HEK293 (cell line): ENCODE measurements around the gene S100A16.

Source experiments
- CTCF ChIA-PET: fragments of 350-600 bp; formaldehyde crosslinking; extraction: SDS; loops from one replicate; lab custom pipeline; 2021; ENCODE audit warnings: antibody characterized with exemption; lab: Yijun Ruan, JAX
- POLR2A ChIA-PET: fragments of 300-600 bp; formaldehyde crosslinking; extraction: SDS; loops from one replicate; lab custom pipeline; 2020; ENCODE audit warnings: antibody characterized with exemption, inconsistent platforms; lab: Yijun Ruan, JAX
- H3K27ac ChIP-seq: fragments of 200-500 bp; sonication (Bioruptor generic); 2 replicates; pipeline ENCODE4 v1.5.1; 2014; ENCODE audit warnings: low read depth, low read length, control low read depth, inconsistent platforms; ENCODE audit errors: extremely low read depth
- H3K36me3 ChIP-seq, 2 experiments: fragments of 200-500 bp in 1 of 2; sonication (Bioruptor generic) in 1 of 2; 1 replicate in 1 of 2; 2 replicates in 1 of 2; pipeline ENCODE4 v1.5.1; 2014 to 2017; ENCODE audit warnings: inconsistent platforms in 2 of 2, low read length in 2 of 2; ENCODE audit not compliant: control insufficient read depth in 2 of 2, insufficient read depth in 1 of 2
- H3K4me1 ChIP-seq: fragments of 200-500 bp; sonication (Bioruptor generic); 2 replicates; pipeline ENCODE4 v1.5.1; 2014; ENCODE audit warnings: mild to moderate bottlenecking, low read length, inconsistent platforms; ENCODE audit not compliant: control insufficient read depth, insufficient read depth
- H3K4me3 ChIP-seq: 2 replicates; pipeline ENCODE4 v1.5.1; 2011; ENCODE audit warnings: low read depth, mild to moderate bottlenecking, control low read depth, low read length, moderate library complexity
- H3K9me3 ChIP-seq: fragments of 200-500 bp; sonication (Bioruptor generic); 2 replicates; pipeline ENCODE4 v1.5.1; 2014; ENCODE audit warnings: low read depth, low read length, inconsistent platforms; ENCODE audit not compliant: control insufficient read depth, insufficient read depth
- EGR2 ChIP-seq: fragments of 450-650 bp; formaldehyde crosslinking; IDR thresholded peaks from 2 replicates; pipeline ENCODE4 v1.5.1; 2016; ENCODE audit warnings: low read depth, missing biosample characterization, missing genetic modification characterization
- FEZF1 ChIP-seq: fragments of 450-650 bp; formaldehyde crosslinking; IDR thresholded peaks from 2 replicates; pipeline ENCODE4 v1.5.1; 2016; ENCODE audit warnings: missing biosample characterization, missing genetic modification characterization
- HOXC10 ChIP-seq: sonication (generic); formaldehyde crosslinking; IDR thresholded peaks from 2 replicates; pipeline ENCODE4 v1.8.1; 2023; ENCODE audit warnings: mild to moderate bottlenecking, missing genetic modification reagents
- KLF1 ChIP-seq: fragments of 450-650 bp; formaldehyde crosslinking; IDR thresholded peaks from 2 replicates; pipeline ENCODE4 v1.5.1; 2016; ENCODE audit warnings: missing biosample characterization, missing genetic modification characterization
- ZBTB26 ChIP-seq: fragments of 450-650 bp; formaldehyde crosslinking; optimal IDR thresholded peaks from 2 replicates; pipeline ENCODE3; 2016; ENCODE audit warnings: missing biosample characterization, mild to moderate bottlenecking, missing genetic modification characterization
- ZFHX2 ChIP-seq: fragments of 450-650 bp; formaldehyde crosslinking; conservative IDR thresholded peaks from 2 replicates; pipeline ENCODE4 v1.5.1; 2016; ENCODE audit warnings: missing biosample characterization, missing genetic modification characterization
- ZFP3 ChIP-seq: fragments of 450-650 bp; formaldehyde crosslinking; IDR thresholded peaks from 2 replicates; pipeline ENCODE4 v1.5.1; 2016; ENCODE audit warnings: low read depth, missing biosample characterization, missing genetic modification characterization
- ZNF112 ChIP-seq: fragments of 450-650 bp; formaldehyde crosslinking; IDR thresholded peaks from 2 replicates; pipeline ENCODE4 v1.5.0; 2017; ENCODE audit warnings: missing biosample characterization, missing genetic modification characterization
- ZNF391 ChIP-seq: fragments of 450-650 bp; formaldehyde crosslinking; IDR thresholded peaks from 2 replicates; pipeline ENCODE4 v1.5.1; 2016; ENCODE audit warnings: low read depth, missing biosample characterization, missing genetic modification characterization, borderline replicate concordance
- ZNF398 ChIP-seq: fragments of 450-650 bp; formaldehyde crosslinking; IDR thresholded peaks from 2 replicates; pipeline ENCODE4 v1.5.1; 2017; ENCODE audit warnings: missing biosample characterization, missing genetic modification characterization
- ZNF449 ChIP-seq: fragments of 450-650 bp; formaldehyde crosslinking; IDR thresholded peaks from 2 replicates; pipeline ENCODE4 v1.5.1; 2017; ENCODE audit warnings: missing biosample characterization, mild to moderate bottlenecking, missing genetic modification characterization, moderate library complexity
- ZNF585B ChIP-seq: fragments of 450-650 bp; formaldehyde crosslinking; IDR thresholded peaks from 2 replicates; pipeline ENCODE4 v1.5.1; 2016; ENCODE audit warnings: missing biosample characterization, missing genetic modification characterization

S100A16 gene

GRCh38 chr1:153631047-153632022, 18.4 kb upstream of the S100A16 start:
- Histone ChIP-seq H3K4me3 (no peak overlapping the region), H3K9me3 (no peaks in the 10 kb centered on the region), H3K27ac (no peak overlapping the region), H3K36me3 (peaks cover 9 to 13% of the 10 kb centered on the region in 2 experiments; a peak in 2 of 3 replicates), H3K4me1 (0 out of 2 replicates have a peak, but pooled peaks cover 3% of the 10 kb centered on the region)
- POLR2A ChIA-PET, result no interaction called here
- CTCF ChIA-PET, result interaction anchor here (1.3 kb wide), 1 partner anchor 59 kb away, joined by 4 read pairs; no protein-coding TSS in a partner anchor
- TF ChIP-seq EGR2 (peak; percentile 52; the same call in 1 of the 2 replicates), KLF1 (tag by site-specific recombination) (peak; percentile 46; the same call in 1 of the 2 replicates), ZFP3 (tag by site-specific recombination) (no peak), ZFHX2 (tag by site-specific recombination) (peak; percentile 28; the same call in 1 of the 2 replicates), ZBTB26 (tag by site-specific recombination) (no peak), ZNF398 (tag by site-specific recombination) (0 out of 2 replicates have a peak, but pooled peaks have one; percentile 20)

- H3K27ac ChIP-seq, result no peak overlapping the region
- ChIA-PET CTCF (interaction anchor here (1.3 to 7.4 kb wide), 2 partner anchors 58 to 120 kb away, joined by 4 to 54 read pairs; no protein-coding TSS in a partner anchor), POLR2A (interaction anchor here (0.9 to 1.5 kb wide), 3 partner anchors 16 to 64 kb away, joined by 3 to 6 read pairs (median 3); no protein-coding TSS in a partner anchor)
- H3K4me3 ChIP-seq, result no peak overlapping the region
- peaks cover 0 to 7% of the 10 kb centered on the region in 2 experiments; a peak in 2 of 3 replicates for H3K36me3 ChIP-seq
- H3K4me1 ChIP-seq, result 0 out of 2 replicates have a peak, but pooled peaks cover 3% of the 10 kb centered on the region
- no peaks in the 10 kb centered on the region for H3K9me3 ChIP-seq
- no peak for TF ChIP-seq ZNF391 (tag by site-specific recombination)
- TF ChIP-seq ZNF585B (tag by site-specific recombination), result no peak
- TF ChIP-seq ZNF112 (tag by site-specific recombination), result no peak
- no peak for TF ChIP-seq FEZF1
- TF ChIP-seq ZNF449 (tag by site-specific recombination), result no peak
- no peak for TF ChIP-seq HOXC10 (CRISPR knock-in tag)
- TF ChIP-seq ZFHX2 (tag by site-specific recombination), result peak; percentile 58; the same call in 1 of the 2 replicates
- no peak for TF ChIP-seq ZNF398 (tag by site-specific recombination)
Observed at GRCh38 chr1:153630384-153630783, 17.4 kb upstream of the S100A16 start.
